ENCODE data around the gene MINDY2. TPM values are rescaled to one million over a fixed set of nuclear protein-coding genes. Genes with fewer than 3 reads are reported as not detected.
A peak's percentile ranks its signal among the peaks of the same experiment; 100 is the strongest.

Gene MINDY2, protein sequence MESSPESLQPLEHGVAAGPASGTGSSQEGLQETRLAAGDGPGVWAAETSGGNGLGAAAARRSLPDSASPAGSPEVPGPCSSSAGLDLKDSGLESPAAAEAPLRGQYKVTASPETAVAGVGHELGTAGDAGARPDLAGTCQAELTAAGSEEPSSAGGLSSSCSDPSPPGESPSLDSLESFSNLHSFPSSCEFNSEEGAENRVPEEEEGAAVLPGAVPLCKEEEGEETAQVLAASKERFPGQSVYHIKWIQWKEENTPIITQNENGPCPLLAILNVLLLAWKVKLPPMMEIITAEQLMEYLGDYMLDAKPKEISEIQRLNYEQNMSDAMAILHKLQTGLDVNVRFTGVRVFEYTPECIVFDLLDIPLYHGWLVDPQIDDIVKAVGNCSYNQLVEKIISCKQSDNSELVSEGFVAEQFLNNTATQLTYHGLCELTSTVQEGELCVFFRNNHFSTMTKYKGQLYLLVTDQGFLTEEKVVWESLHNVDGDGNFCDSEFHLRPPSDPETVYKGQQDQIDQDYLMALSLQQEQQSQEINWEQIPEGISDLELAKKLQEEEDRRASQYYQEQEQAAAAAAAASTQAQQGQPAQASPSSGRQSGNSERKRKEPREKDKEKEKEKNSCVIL
- total RNA-seq = 10.0 and 19.2 TPM in 2 replicates

DNA sequence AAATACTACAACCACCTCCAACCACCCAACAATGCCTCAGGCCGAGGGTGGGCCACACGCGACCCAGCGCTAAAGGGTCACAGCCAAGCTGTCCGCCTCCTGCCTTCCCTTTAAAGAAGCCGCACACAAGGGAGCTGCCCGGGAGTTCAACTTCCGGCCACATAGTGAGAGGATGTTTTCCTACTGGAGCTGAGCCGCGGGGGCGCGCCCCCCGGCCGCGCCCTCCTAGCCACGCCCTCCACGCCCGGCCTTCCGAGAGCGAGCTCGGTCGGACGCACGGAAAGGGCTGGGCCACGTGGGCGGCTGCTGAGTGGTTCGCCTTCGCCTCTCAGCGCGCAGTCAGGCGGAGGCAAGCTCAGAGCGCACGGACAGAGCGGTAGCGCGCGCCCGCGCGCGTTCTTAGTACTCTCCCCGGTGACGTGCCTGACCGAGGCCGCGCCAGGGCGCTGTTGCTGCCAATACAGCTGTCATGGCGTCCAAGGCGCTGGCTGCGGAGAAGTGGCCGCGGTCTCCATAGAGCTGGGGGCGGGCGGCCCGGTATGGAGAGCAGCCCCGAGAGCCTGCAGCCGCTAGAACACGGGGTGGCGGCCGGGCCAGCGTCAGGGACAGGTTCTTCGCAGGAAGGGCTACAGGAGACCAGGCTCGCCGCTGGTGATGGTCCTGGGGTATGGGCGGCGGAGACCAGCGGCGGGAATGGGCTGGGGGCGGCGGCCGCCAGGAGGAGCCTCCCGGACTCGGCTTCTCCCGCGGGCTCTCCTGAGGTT, at the start of gene MINDY2:
Gene MINDY2, plus strand, starts transcription at position 446 of the 764 bp plus-strand sequence. Its CDS starts 94 bp downstream, at position 540.
- peak; percentile 94 for DNase-seq (ENCODE audit: low read depth, low spot score)

DNA sequence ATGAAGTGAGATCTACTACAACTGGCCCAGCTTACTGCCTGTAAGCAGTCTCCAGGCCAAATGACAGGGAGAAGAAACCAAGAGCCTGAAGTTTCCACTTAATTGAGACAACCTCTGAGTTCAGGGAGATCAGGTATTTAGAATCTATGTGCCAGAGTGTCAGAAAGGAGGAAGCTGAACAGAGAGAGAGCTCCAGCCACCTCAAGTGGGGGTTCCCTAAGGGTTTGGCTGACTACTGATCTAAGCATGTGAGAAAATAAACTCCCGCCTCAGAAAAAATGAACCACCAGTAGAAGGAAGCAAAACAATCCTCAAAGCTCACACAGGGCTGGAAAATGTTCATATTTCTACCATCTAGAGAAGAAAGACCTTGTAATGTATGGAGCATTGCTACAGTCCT, 46.6 kb upstream of the MINDY2 start:
- DNase-seq (ENCODE audit: low read depth, low spot score) = no peak

DNA sequence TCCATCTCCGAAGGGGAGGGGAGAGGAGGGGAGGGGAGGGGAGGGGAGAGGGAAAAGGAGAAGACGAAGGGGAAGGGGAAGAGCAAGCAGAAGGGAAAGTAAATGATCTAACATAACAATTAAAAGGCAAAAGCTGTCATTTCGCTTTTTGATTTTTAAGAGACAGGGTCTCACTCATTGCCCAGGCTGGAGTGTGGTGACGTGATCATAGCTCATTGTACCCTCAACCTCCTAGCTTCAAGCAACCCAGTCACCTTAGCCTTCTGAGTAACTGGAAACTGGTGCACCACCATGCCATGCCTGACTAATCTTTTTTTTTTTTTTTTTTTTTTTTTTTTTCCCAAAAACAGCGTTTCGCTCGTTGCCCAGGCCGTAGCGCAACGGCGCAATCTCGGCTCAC, 44.2 kb upstream of the MINDY2 start:
- DNase-seq (ENCODE audit: low read depth, low spot score) = no peak

DNA sequence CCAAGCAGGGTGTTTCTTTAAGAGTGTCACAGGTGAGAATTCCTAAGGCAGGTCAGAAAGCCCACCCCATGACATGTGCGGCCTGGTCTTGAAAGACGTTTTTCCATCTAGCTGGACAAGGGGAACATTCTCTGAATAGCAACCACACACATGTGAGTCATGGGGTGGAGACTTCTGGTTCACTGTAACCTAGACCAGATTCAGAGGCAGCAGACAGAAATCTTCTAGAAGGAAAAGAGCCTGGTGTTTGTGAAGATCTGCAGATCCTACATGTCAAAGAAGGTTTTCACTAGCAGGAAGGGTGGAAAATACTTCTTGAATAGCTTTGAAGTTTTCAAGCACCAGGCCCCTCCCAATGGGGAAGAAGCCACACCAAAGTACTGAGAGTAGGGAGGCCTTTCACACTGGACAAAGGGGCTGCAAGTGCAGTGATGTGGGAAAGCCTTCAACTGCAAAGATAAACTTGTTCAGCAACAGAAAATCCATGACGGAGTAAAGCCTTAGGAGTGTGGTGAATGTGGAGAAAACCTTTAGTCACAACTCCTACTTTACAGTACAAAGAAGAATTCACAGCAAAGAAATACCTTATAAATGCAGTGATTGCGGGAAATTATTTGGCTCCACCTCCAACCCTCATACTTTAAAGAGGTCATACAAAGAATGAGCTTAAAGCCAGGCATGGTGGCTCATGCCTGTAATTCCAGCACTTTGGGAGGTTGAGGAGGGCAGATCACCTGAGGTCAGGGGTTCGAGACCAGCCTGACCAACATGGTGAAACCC, 39.2 kb upstream of the MINDY2 start:
- DNase-seq (ENCODE audit: low read depth, low spot score) = no peak

DNA sequence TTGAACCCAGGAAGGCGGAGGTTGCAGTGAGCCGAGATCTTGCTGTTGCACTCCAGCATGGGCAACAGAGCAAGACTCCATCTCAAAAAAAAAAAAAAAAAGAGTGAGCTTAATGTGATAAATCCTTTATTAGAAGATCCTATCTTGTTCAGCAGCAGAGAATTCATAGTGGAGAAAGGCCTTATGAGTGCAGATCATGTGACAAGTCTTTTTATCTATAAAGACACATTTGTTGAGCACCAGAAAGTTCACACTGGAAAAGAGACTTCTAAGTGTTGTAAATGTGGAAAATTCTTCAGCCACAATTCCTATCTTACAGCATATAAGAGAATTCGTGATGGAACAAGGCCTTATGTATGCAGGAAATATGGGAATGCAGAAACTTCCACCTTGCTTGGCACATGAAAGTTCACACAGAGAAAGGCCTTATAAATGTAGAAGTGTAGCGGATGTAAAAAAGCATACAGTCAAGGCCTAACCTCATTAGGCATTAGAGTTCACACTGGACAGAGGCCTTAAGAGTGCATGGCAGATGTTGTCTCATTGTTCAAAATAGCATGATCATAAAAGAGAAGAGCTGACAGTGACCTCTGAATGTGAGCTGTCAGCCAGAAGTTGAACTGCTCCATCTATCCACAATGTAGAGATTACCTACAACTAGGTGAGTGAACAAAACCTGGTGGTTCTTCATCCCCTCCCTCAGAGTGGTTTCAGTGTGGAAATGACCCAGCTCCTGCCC, 38.3 kb upstream of the MINDY2 start:
- no peak for DNase-seq (ENCODE audit: low read depth, low spot score)

DNA sequence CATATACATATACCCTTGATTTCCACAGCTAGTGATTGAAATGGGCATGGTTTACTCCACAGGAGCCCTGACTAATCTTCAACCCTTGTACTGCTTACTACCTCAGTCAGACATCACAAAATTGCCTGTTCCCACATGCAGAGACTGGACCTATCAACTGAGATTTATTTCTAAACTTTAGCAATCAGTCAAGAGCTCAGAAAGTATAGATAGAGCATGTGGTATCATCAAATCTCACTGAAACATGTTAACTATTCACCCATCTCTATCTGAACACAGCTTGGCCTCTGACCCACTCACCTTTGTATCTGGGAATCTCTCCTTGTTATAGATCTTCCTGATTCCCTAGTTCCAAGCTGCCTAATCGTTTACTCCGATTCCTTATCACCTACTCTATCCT, 36.2 kb upstream of the MINDY2 start:
- DNase-seq (ENCODE audit: low read depth, low spot score) = no peak

DNA sequence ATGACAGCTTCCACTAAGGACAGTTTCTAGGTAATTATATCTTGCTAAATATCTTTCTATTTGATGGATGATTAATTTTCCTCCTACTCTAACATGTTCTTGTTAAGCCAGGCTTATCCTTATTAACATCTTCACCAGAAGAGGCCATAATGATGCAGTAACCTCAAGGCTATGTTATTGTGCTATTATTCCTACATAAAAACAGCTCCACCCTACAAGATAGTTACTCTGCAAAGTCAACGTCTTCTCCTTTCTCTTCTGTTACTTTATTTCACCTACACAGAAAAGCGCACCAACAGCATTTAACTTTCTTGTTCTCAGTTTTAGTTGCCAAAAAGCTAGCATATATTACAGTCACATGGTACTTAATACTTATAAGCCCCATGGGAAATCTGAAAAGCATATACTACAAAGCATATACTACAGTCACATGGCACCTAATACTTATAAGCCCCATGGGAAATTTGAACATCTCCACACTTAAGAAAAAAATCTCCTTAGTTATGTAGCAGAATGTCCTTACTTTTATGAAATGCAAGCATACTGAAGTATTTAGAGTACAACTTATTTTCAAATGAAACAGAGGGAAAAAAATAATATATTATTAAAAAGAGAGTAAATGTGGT, 35.0 kb upstream of the MINDY2 start:
- no peak for DNase-seq (ENCODE audit: low read depth, low spot score)

DNA sequence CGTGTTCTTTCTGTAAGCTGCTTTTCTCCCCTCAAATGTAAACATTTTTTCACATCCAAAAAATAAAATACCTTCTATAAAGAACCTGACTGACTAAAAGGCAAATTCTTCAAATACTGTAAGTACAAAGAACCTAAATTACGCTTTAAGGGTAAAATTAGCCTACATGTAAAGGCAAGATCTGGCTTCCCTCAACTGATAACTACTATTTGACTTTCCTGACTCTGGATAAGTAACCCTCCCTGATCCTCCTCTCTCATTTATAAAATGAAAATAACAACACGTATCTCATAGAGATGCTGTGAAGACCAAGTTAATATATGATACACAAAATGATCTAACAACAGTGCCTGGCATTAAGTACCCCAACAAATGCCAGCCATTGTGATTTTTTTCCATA, 33.8 kb upstream of the MINDY2 start:
- DNase-seq (ENCODE audit: low read depth, low spot score) = no peak

DNA sequence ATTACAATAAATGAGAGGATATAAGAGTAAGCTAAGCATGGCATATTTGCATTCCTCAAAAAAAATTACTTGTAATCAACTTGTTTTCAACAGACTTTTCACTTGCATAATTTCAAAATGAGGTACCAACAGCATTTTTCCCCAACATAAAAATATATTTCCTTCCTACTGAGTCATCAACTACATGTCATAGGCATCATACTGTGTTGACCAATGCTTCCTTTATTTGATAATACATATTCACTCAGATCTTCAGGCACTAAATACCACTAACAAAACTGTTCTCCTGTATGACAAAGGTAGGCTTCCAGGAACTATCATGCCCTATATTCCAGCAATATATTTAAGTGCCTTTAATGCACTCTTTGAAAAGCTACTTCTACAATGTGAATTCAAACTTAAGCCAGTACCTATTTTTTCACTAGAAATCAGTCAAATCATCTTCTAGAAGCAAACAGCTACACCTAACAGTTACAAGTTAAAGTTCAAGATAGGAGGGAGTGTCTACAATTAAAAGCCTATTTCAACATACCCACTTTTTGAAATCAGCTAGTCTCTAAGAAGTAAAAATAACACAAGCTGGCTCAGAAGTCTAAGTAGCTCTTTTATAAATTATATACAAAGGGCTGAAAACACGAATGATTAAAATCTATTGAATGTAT, 32.9 kb upstream of the MINDY2 start:
- DNase-seq (ENCODE audit: low read depth, low spot score) = no peak

DNA sequence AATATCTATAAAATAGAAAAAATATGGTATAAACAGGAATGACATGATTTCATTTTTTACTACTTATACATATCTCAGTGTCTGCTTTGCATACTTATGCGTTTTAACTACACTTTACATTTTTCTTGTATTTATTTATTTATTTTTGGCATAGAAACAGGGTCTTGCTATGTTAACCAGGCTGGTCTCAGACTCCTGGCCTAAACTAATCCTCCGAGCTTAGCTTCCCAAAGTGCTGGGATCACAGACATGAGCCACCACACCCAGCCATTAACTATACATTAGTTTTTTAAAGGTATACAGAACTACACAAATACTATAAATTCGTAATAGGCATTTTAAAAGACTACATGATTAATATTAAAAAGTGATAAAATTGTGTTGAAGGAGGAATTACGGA, 30.7 kb upstream of the MINDY2 start:
- DNase-seq (ENCODE audit: low read depth, low spot score) = no peak

DNA sequence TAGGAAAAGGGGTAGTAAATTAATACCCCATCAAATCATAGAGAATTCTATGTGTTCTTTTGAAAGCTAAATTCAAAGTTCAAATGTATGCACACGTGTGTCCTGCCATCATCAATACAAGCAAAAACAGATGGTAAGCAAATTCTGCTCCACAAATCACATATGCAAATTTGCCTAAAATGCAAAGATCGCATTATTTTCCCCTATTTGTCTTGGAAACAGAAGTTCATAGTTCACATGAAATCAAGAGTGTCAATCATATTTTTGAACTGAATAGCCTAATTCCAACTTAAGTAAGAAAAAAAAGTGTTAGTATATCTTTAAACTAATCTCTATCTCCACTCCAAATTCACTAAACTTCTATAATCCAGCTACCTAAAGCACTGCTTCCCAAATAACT, 30.1 kb upstream of the MINDY2 start:
- no peak for DNase-seq (ENCODE audit: low read depth, low spot score)

DNA sequence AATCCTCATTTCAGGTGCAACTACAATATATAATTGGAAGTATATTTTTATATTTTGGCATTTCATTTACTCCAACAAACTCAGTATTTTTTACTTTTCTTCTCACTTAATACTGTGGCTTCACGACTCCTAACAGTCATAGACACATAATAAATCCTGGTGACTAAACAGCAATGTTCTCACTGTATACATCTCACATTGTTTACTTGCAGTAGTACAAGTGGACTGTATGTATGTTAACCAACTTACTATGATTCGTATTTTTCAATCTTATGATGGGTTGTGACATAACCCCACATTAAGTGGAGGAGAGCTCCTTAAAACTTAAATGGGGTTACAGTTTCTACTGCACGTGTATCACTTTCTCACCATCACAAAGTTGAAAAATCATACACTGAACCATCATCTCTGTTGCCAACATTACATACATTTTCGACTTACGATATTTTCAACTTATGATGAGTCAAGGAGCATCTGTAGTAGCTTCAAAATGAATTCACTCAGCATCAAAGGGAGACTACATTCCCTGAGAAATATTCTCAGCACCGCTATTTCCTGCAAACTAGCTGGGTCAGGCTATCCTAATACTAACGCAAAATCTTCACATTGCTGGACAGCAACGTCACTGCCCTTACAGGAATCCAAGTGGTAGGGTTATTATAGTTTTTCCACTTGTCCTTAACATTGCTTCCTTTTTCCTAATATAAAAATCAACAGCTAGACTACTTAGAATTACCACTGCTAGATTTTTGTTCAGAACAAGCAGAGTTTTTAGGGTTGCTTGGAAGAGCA, 28.9 kb upstream of the MINDY2 start:
- peak; percentile 57 for DNase-seq (ENCODE audit: low read depth, low spot score)

DNA sequence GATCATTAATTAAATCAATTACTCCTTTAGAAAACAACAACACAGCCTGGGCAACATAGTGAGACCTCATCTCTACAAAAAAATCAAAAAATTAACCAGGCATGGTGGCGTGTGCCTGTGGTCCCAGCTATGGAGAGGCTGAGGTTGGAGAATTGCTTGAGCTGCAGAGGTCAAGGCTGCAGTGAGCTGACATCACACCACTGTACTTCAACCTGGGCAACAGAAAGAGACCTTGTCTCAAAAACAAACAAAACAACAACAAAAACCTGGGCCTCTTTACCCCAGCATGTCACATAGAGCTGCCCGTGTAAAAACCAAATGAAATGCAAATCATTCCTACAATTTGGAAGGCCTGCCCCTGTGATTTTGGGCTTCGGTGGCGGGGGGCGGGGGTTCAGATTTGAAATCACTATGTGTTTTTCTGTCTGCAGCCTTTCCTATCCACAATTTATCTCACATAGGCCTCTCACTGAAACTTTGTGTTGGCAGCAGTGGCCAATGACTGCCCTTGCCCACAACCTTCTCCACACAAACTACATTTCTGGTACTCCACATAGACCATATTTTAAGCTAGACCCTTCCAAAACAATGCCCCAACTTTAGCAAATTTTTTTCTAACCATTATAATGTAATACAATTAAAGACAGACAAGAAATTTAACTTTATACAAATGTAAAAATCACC, 28.1 kb upstream of the MINDY2 start:
- no peak for DNase-seq (ENCODE audit: low read depth, low spot score)

DNA sequence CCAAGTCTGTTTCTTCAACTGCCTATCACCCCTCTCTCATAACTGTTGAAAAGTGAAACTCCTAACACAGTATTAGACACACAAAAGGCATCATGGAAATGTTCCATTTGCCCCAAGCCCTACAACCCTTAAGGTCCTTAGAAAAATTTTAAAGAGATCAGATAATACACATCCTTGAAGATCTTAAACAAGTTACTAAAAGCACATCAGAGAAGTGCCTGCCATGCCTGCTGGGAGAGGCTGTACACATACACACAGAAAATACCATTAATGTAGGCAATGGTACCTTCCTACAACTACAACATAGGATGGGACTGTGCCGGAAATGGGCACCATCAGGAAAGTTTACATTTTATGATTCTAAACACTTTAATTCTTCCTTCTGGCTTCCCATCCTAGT, 24.9 kb upstream of the MINDY2 start:
- no peak for DNase-seq (ENCODE audit: low read depth, low spot score)

DNA sequence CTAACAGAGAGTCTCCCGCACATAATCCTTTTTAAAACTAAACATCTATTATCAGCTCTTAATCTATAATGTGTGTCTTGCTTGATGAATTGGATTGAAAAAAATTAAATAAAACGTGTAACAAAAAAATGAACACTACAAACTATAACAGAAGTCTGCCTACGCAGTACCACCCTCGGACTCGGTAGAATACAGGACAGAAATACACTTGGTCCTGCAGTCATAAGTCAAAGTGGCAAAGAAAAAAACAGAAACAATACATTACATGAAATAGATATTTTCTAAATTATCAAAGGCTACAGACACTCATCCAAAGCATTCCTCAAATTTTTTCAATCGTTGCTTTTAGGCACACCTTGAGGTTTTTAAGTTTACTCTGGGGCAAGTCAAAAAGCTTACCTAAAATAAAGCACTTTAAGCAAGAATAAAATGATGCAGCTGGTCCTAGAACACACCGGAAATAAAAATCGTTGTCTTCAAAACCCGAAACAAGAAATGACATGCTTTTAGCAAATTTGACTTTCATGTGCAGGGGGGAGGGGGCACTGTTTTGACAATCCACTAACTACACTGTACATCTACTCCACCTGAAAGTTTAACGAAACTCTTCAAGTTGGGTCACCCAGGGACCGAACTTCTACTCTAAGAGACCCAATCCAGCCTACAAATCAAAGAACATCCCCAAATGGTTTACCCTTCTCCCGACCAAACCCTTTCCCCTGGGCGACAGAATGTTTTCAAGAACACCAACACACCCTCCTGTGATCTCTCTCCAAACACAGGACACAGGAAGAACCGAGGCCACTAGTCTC, 22.9 kb upstream of the MINDY2 start:
- DNase-seq (ENCODE audit: low read depth, low spot score) = no peak

DNA sequence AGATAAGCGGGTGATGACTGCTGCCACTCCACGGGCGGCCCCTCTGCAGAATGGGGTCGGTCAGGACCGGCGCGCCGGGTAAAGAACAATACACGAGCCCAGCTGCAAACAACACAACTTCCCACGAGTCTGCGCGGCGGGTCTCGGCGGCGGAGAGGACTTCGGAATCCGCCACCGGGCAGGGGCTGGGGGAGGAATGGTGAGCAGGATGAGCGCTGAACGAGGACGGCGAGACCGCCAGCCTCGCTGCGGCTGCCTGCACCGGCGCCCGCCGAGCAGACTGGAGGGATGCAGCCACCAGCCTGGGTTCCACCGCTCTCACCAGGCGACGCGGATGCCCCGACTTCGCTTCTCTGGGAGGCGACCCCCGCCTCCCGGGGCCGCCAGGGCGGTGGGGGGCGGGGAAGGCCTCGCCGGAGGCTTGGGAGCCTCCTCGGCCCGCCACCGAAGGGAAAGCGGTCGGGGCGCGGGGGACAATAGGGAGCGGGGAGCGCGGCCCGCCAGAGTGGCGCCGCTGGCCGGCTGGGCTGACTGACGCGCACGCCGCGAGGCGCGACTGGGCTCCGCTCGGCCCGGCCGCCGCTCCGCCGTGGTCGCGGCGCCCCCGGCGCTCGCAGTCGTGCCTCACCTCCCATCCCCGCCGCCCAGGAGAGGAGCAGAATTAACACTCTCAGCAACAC, 22.1 kb upstream of the MINDY2 start:
- no peak for DNase-seq (ENCODE audit: low read depth, low spot score)
